ENCODE data around the gene STARD3NL. TPM values are rescaled to one million over a fixed set of nuclear protein-coding genes. Genes with fewer than 3 reads are reported as not detected.

STARD3NL gene
- total RNA-seq, 1 donor: 99.3 TPM

GRCh38 chr7:38147005-38147404 is 31.0 kb upstream of the STARD3NL start:
- no peak for TF ChIP-seq CTCF (IDR thresholded peaks at IDR 0.05; ENCODE audit: insufficient read depth, low read depth, low read length)
- no peak overlapping the region for H3K4me3 ChIP-seq (ENCODE audit: low read depth, low read length)
- no peak for DNase-seq (ENCODE audit: low read depth)

GRCh38 chr7:38151556-38151955 is 26.5 kb upstream of the STARD3NL start:
- no peak for TF ChIP-seq CTCF (IDR thresholded peaks at IDR 0.05; ENCODE audit: insufficient read depth, low read depth, low read length)
- no peak for DNase-seq (ENCODE audit: low read depth)
- no peak overlapping the region for H3K4me3 ChIP-seq (ENCODE audit: low read depth, low read length)

- no peak for TF ChIP-seq CTCF (IDR thresholded peaks at IDR 0.05; ENCODE audit: insufficient read depth, low read depth, low read length)
- H3K4me3 ChIP-seq (ENCODE audit: low read depth, low read length): no peak overlapping the region
- peak; percentile 74 for DNase-seq (ENCODE audit: low read depth)
Observed at GRCh38 chr7:38153515-38153914, 24.5 kb upstream of the STARD3NL start.

GRCh38 chr7:38154278-38154677 is 23.8 kb upstream of the STARD3NL start:
- no peak for DNase-seq (ENCODE audit: low read depth)
- no peak for TF ChIP-seq CTCF (IDR thresholded peaks at IDR 0.05; ENCODE audit: insufficient read depth, low read depth, low read length)
- no peak overlapping the region for H3K4me3 ChIP-seq (ENCODE audit: low read depth, low read length)

- DNase-seq (ENCODE audit: low read depth): peak; percentile 17
- TF ChIP-seq CTCF (IDR thresholded peaks at IDR 0.05; ENCODE audit: insufficient read depth, low read depth, low read length): no peak
- H3K4me3 ChIP-seq (ENCODE audit: low read depth, low read length): no peak overlapping the region
Observed at GRCh38 chr7:38160003-38160571, 18.0 kb upstream of the STARD3NL start.

- no peak for TF ChIP-seq CTCF (IDR thresholded peaks at IDR 0.05; ENCODE audit: insufficient read depth, low read depth, low read length)
- DNase-seq (ENCODE audit: low read depth): no peak
Observed at GRCh38 chr7:38162036-38162435, 16.0 kb upstream of the STARD3NL start.

GRCh38 chr7:38163671-38164070 is 14.4 kb upstream of the STARD3NL start:
- peak; percentile 31 for DNase-seq (ENCODE audit: low read depth)
- H3K4me3 ChIP-seq (ENCODE audit: low read depth, low read length): no peak overlapping the region
- no peak for TF ChIP-seq CTCF (IDR thresholded peaks at IDR 0.05; ENCODE audit: insufficient read depth, low read depth, low read length)

More at GRCh38 chr7:38162036-38162435, 16.0 kb upstream of the STARD3NL start:
- H3K4me3 ChIP-seq (ENCODE audit: low read depth, low read length): no peak overlapping the region

Data from fibroblast of villous mesenchyme (primary cell).